Upper lobe of left lung (tissue), 6 donors: ENCODE data around the gene TATDN2. TPM values are rescaled to one million over a fixed set of nuclear protein-coding genes. Genes with fewer than 3 reads are reported as not detected.

Source experiments
- ATAC-seq, 2 donors: fragments of 200-7000 bp; cut with Tn5 transposase; one replicate each; pipeline ENCODE4 v1.9.1; 2022; ENCODE audit warnings: mild to moderate bottlenecking in 2 of 2, moderate library complexity in 2 of 2; ENCODE audit not compliant: low FRiP score in 2 of 2
- DNase-seq, 2 donors: peaks; one replicate each; pipeline ENCODE4 v3.0.0-alpha.2; 2019 to 2020
- H3K27ac ChIP-seq, 4 donors: fragments of 200-600 bp; sonication (generic); one replicate each; pipeline ENCODE4 v1.5.1; 2016 to 2019
- H3K27me3 ChIP-seq, 4 donors: fragments of 200-600 bp; sonication (generic); one replicate each; pipeline ENCODE4 v1.5.1; 2017 to 2019
- H3K36me3 ChIP-seq, 4 donors: fragments of 200-600 bp; sonication (generic); one replicate each; pipeline ENCODE4 v1.5.1; 2016 to 2019
- H3K4me1 ChIP-seq, 4 donors: fragments of 200-600 bp; sonication (generic); one replicate each; pipeline ENCODE4 v1.5.1; 2018 to 2019
- H3K4me3 ChIP-seq, 4 donors: fragments of 200-600 bp; sonication (generic); one replicate each; pipeline ENCODE4 v1.5.1; 2017 to 2019; ENCODE audit warnings: mild to moderate bottlenecking in 2 of 4, moderate library complexity in 1 of 4
- H3K9me3 ChIP-seq, 4 donors: fragments of 200-600 bp; sonication (generic); one replicate each; pipeline ENCODE4 v1.5.1; 2018 to 2019
- EP300 ChIP-seq, 4 donors: sonication (generic); formaldehyde crosslinking; IDR thresholded peaks; one replicate each; pipeline ENCODE4 v1.5.1; 2017; ENCODE audit warnings: antibody characterized with exemption in 4 of 4, control low read depth in 2 of 4
- POLR2A ChIP-seq, 4 donors: fragments of 450-650 bp; IDR thresholded peaks; one replicate each; pipeline ENCODE4 v1.5.1; 2016 to 2017; ENCODE audit warnings: antibody characterized with exemption in 4 of 4, mild to moderate bottlenecking in 2 of 4
- POLR2AphosphoS5 ChIP-seq, 2 donors: sonication (generic); formaldehyde crosslinking; IDR thresholded peaks; one replicate each; pipeline ENCODE4 v1.5.1; 2017; ENCODE audit warnings: antibody characterized with exemption in 2 of 2
- WGBS, 2 donors: methylation state at CpG; one replicate each; pipeline ENCODE4 v1.1.5; 2017 to 2018; 5-methylcytosine and 5-hydroxymethylcytosine counted together
- total RNA-seq, 6 donors: library from RNA; depleted of rRNA in 4 of 6; stranded (reverse); fragments of >200 nt in 4 of 6; gene quantifications; one replicate each; pipeline versions ENCODE4 v1.1.0 to v1.2.1, GENCODE V29; 2016 to 2021
- TF ChIP-seq, protein P1 (sequence below), 6 experiments: fragments of 450-650 bp in 4 of 6; fragments of 200-600 bp in 2 of 6; sonication (generic) in 2 of 6; IDR thresholded peaks; one replicate each; pipeline ENCODE4 v1.5.1; 2016 to 2019; ENCODE audit warnings: antibody characterized with exemption in 6 of 6
- donor health status: DM: no; HTN: no; CAD: no; lungs with moderate emphysema.
- donor health status: DM: no; HTN: yes; CAD: no; lungs with severe emphysema.

Gene TATDN2
- total RNA-seq, 6 donors from 2014 or later: 20.3 to 34.6 (median 26.0) TPM

DNA sequence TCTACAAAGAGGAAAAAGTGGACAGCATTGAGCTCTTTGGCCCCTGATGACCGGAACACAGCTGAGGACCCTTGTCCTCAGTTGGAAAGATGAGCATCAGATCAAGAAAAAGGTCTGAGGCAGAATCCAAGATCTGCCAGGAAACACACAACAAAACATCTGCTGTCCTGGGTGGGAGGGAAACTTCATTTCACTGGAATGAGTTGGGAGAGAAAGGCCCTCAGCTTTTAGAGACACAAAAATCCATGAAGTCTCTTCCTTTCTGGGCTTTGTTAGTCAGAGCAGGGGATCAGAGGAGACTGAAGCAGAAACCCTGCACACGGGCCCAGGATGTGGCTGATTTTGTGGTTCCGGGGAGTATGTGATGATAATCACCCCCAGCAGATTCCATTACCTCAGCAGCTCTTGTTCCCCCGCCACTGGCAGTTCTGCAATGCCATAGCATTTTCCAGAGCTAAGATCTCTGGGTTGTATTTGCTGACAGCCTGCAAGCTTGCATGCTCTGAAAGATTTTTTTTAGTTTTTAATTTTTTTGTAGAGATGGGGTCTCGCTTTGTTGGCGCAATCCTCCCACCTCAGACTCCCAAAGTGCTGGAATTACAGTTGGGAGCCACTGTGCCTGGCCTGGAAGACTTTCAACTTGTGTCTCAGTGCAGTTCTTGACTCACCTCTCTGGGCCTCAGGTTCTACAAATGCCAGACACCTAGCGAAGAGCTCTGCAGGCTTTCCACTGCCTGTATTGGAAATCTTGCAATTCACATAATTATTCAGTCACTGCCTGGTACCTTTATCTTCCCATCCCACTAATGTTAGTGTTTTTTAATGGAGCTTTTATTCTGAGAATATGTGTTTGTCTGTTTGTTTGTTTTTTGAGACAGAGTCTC, 5.8 kb upstream of the TATDN2 start:
- peaks cover 0 to 19% (median 5%) of the 10 kb centered on the region in 4 donors for H3K9me3 ChIP-seq
- TF ChIP-seq POLR2AphosphoS5 (IDR thresholded peaks at IDR 0.05): no peak
- TF ChIP-seq, protein P1, sequence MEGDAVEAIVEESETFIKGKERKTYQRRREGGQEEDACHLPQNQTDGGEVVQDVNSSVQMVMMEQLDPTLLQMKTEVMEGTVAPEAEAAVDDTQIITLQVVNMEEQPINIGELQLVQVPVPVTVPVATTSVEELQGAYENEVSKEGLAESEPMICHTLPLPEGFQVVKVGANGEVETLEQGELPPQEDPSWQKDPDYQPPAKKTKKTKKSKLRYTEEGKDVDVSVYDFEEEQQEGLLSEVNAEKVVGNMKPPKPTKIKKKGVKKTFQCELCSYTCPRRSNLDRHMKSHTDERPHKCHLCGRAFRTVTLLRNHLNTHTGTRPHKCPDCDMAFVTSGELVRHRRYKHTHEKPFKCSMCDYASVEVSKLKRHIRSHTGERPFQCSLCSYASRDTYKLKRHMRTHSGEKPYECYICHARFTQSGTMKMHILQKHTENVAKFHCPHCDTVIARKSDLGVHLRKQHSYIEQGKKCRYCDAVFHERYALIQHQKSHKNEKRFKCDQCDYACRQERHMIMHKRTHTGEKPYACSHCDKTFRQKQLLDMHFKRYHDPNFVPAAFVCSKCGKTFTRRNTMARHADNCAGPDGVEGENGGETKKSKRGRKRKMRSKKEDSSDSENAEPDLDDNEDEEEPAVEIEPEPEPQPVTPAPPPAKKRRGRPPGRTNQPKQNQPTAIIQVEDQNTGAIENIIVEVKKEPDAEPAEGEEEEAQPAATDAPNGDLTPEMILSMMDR (IDR thresholded peaks at IDR 0.05): no peak
- TF ChIP-seq EP300 (IDR thresholded peaks at IDR 0.05): no peak
- no peak for TF ChIP-seq POLR2A (IDR thresholded peaks at IDR 0.05)
- peaks cover 0 to under 1% (median 0%) of the 10 kb centered on the region in 4 donors for H3K4me1 ChIP-seq
- H3K36me3 ChIP-seq: peaks cover 0 to 47% (median 7%) of the 10 kb centered on the region in 4 donors
- 80 to 83% methylated on average over 7 of the region's 7 CpGs for WGBS, 2 donors
- no peak overlapping the region for H3K4me3 ChIP-seq
- H3K27me3 ChIP-seq: no peaks in the 10 kb centered on the region
- H3K27ac ChIP-seq: peak overlapping the region in 1 of 4 donors; percentile 52
- DNase-seq: peak in 1 of 2 donors; percentile 36
- peak in 1 of 2 donors; percentile 38 for ATAC-seq

DNA sequence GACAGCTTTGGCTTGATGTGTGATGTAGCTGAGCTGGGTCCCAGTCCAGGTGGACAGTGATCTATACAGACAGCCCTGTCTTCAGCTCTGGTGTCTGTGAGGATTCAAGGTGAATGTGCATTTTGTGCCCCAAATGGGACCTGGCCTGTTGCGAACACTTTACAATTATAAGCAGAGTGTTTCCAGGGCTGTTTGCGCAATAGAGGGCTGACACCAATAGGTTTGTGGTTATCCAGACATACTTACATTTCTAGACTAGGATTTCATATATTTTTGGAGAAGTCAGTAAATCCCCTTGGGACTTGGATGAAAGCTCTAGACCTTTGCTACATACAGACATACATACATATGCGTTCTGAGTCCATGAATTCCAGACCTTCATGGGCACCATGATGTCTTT, 4.2 kb upstream of the TATDN2 start:
- Histone ChIP-seq H3K4me3 (no peak overlapping the region), H3K27ac (no peak overlapping the region), H3K4me1 (peaks cover under 1 to 6% (median 5%) of the 10 kb centered on the region in 4 donors), H3K9me3 (peaks cover 0 to 19% (median 5%) of the 10 kb centered on the region in 4 donors), H3K36me3 (peaks cover 0 to 36% (median 3%) of the 10 kb centered on the region in 4 donors), H3K27me3 (no peaks in the 10 kb centered on the region)
- TF ChIP-seq, protein P1 (IDR thresholded peaks at IDR 0.05): no peak
- TF ChIP-seq EP300 (IDR thresholded peaks at IDR 0.05): no peak
- no peak for TF ChIP-seq POLR2A (IDR thresholded peaks at IDR 0.05)
- TF ChIP-seq POLR2AphosphoS5 (IDR thresholded peaks at IDR 0.05): no peak
- DNase-seq (no peak), ATAC-seq (no peak)
- WGBS, 2 donors: 65 to 67% methylated on average over 3 of the region's 3 CpGs

DNA sequence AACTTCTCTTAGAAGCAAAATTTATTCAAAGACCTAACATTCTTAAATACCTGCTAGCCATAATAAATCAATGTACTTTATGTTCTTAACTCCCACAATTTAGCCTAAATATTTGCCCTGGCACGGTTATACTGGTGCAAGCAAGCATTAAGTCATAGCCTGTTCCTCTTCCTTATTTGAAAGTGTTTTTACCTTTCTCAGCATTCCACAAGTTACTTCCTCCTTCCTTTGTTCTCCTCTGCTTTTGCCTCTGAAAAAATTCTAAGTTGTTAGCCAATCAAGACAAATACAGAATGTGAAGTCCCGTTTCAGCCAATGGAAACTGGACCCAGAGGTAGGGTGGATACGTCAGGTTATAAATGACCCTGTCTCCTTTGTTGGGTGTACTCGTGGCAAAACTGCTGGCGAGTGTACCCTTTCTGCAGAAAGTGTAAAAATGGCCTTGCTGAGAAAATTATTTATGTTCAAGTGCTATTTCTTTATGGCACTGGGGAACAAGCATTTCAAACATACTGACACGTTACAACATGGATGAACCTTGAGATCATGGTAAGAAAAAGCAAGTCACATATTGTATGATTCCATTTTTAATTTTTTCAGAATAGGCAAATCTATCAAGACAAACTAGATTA, 3.1 kb upstream of the TATDN2 start:
- Histone ChIP-seq H3K4me3 (no peak overlapping the region), H3K27ac (no peak overlapping the region), H3K36me3 (peaks cover 0 to 26% (median 2%) of the 10 kb centered on the region in 4 donors), H3K4me1 (peaks cover 12 to 18% (median 15%) of the 10 kb centered on the region in 4 donors), H3K9me3 (peaks cover 0 to 19% (median 5%) of the 10 kb centered on the region in 4 donors), H3K27me3 (no peaks in the 10 kb centered on the region)
- TF ChIP-seq EP300 (IDR thresholded peaks at IDR 0.05) (no peak), POLR2A (IDR thresholded peaks at IDR 0.05) (no peak), POLR2AphosphoS5 (IDR thresholded peaks at IDR 0.05) (no peak)
- TF ChIP-seq, protein P1 (IDR thresholded peaks at IDR 0.05): no peak
- ATAC-seq: no peak
- DNase-seq: no peak
- WGBS, 2 donors: 88 to 89% methylated on average over 6 of the region's 6 CpGs

DNA sequence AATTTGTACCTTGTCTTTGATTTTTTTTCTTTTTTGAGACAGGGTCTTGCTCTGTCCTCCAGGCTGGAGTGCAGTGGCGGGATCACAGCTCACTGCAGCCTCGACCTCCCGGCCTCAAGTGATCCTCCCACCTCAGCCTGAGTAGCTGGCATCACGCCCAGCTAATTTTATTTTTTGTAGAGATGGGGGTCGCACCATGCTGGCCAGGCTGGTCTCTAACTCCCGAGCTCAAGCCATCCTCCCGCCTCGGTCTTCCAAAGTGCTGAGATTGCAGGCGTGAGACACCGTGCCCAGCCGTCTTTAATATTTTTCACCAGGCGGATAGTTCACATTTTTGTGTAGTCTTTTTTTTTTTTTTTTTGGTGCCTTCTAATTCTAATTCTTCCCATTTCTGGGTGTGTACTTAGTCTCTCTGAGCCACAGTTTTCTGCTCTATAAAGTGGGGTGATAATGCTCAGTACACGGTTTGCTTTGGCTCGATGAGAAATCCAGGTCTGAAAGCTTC, 528 bp upstream of the TATDN2 start:
- no peaks in the 10 kb centered on the region for H3K27me3 ChIP-seq
- no peak for TF ChIP-seq POLR2A (IDR thresholded peaks at IDR 0.05)
- no peak for TF ChIP-seq POLR2AphosphoS5 (IDR thresholded peaks at IDR 0.05)
- TF ChIP-seq, protein P1 (IDR thresholded peaks at IDR 0.05): no peak
- TF ChIP-seq EP300 (IDR thresholded peaks at IDR 0.05): no peak
- peak overlapping the region; percentile 89 to 92 (median 90) for H3K27ac ChIP-seq
- peak overlapping the region; percentile 69 to 95 (median 84) for H3K4me3 ChIP-seq
- DNase-seq (no peak), ATAC-seq (no peak)
- WGBS, 2 donors: 49 to 63% methylated on average over 14 of the region's 14 CpGs
- peaks cover 24 to 33% (median 29%) of the 10 kb centered on the region in 4 donors for H3K4me1 ChIP-seq
- peaks cover 0 to 24% (median 3%) of the 10 kb centered on the region in 4 donors for H3K36me3 ChIP-seq
- H3K9me3 ChIP-seq: peaks cover 0 to 19% (median 5%) of the 10 kb centered on the region in 4 donors
